ENCODE measurements around the gene MEP1A. TPM values are rescaled to one million over a fixed set of nuclear protein-coding genes. Genes with fewer than 3 reads are reported as not detected.
A peak's percentile ranks its signal among the peaks of the same experiment; 100 is the strongest.
"Not testable (repeated sequence)": the region's sequence is repeated elsewhere in the genome, so short reads cannot be mapped to it uniquely, and the experiment has no call there.

Gene MEP1A
- total RNA-seq, 4 donors from 2014 or later = 16.5 to 2,426 (median 830) TPM

DNA sequence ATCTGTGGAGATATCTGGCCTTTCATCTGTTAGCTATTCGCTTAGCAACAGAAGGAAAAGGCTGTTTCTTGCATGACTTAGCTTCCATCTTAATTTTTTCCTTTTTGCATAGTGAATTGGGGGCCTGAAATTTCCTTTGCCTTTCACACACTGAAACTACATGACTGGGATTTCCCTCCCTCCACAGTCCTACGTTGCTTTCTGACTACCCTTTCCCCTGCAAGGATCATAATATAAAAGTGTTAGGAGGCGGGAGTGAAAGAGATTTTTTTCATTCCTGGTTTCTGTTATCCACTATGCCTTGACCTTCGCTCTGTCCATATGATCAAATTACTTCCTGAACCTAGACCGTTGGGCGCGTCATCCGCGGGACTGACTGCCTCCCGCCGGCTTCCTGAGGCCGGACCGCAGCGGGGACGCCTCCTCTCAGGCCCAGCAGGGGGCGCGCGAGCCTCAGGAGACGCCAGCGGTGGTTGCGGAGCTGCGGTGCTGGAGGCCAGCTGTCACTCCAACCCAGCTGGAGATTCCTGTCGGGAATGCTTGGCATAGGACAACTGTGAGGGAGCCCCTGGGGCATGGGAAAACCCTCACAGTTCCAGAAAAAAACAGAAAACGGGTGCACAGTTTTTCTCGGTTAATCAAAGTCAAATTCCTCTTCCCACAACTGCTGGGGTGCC lies 55.6 kb downstream of the MEP1A start:
- Histone ChIP-seq H3K36me3 (no peaks in the 10 kb centered on the region), H3K27me3 (no peaks in the 10 kb centered on the region), H3K9me3 (no peaks in the 10 kb centered on the region), H3K27ac (peak overlapping the region in 2 of 4 donors; percentile 1 to 38), H3K4me3 (no peak overlapping the region), H3K4me1 (peaks cover 0 to 10% (median 0%) of the 10 kb centered on the region in 4 donors)
- TF ChIP-seq POLR2A (IDR thresholded peaks at IDR 0.05) = no peak
- TF ChIP-seq, protein P1, sequence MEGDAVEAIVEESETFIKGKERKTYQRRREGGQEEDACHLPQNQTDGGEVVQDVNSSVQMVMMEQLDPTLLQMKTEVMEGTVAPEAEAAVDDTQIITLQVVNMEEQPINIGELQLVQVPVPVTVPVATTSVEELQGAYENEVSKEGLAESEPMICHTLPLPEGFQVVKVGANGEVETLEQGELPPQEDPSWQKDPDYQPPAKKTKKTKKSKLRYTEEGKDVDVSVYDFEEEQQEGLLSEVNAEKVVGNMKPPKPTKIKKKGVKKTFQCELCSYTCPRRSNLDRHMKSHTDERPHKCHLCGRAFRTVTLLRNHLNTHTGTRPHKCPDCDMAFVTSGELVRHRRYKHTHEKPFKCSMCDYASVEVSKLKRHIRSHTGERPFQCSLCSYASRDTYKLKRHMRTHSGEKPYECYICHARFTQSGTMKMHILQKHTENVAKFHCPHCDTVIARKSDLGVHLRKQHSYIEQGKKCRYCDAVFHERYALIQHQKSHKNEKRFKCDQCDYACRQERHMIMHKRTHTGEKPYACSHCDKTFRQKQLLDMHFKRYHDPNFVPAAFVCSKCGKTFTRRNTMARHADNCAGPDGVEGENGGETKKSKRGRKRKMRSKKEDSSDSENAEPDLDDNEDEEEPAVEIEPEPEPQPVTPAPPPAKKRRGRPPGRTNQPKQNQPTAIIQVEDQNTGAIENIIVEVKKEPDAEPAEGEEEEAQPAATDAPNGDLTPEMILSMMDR (IDR thresholded peaks at IDR 0.05) = peak; percentile 21 to 98 (median 90)
- DNase-seq = peak; percentile 53 to 95 (median 93)

DNA sequence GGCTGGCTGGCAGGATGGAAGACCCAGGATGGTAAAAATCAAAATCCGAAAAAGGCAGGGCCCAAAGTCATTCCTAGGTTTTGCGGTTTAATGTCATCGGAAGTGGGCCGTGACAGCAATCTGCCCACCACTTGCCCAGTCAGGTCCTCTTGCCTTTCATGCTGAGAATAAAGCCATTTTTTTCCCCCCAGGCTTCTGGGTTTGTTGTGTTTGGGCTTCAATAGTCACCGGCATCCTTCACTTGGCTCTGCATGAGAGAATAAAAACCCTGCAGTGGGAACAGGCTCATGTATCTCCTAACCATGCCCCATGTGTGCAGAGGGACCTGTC lies 56.1 kb downstream of the MEP1A start:
- no peaks in the 10 kb centered on the region for H3K9me3 ChIP-seq
- no peak overlapping the region for H3K4me3 ChIP-seq
- TF ChIP-seq, protein P1 (IDR thresholded peaks at IDR 0.05) = no peak
- TF ChIP-seq POLR2A (IDR thresholded peaks at IDR 0.05) = no peak
- no peak overlapping the region for H3K27ac ChIP-seq
- no peaks in the 10 kb centered on the region for H3K36me3 ChIP-seq
- H3K4me1 ChIP-seq = peaks cover 0 to 10% (median 0%) of the 10 kb centered on the region in 4 donors
- H3K27me3 ChIP-seq = no peaks in the 10 kb centered on the region
- no peak for DNase-seq

DNA sequence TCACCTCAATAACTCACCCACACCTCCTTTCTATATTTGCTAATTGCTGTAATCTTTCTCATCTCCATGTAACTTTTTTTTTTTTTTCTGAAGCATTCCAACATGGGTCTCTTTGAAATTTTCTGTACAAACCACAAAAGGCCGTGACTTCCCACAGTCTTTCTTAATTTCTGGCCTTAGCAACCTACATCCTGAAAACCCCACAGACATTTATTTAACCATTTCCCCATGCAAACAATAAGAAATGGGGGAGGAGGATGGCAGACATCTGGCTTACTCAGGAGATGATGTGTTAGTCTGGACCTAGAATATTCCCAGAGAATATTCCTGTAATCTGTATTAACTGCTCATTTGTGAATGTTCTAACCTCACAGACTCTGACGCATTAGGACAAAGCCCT lies 57.6 kb downstream of the MEP1A start:
- no peak for TF ChIP-seq POLR2A (IDR thresholded peaks at IDR 0.05)
- TF ChIP-seq, protein P1 (IDR thresholded peaks at IDR 0.05) = no peak
- peaks cover 0 to 10% (median 0%) of the 10 kb centered on the region in 4 donors for H3K4me1 ChIP-seq
- H3K36me3 ChIP-seq = no peaks in the 10 kb centered on the region
- no peak overlapping the region for H3K27ac ChIP-seq
- H3K4me3 ChIP-seq = no peak overlapping the region
- H3K9me3 ChIP-seq = no peaks in the 10 kb centered on the region
- no peaks in the 10 kb centered on the region for H3K27me3 ChIP-seq
- no peak for DNase-seq

DNA sequence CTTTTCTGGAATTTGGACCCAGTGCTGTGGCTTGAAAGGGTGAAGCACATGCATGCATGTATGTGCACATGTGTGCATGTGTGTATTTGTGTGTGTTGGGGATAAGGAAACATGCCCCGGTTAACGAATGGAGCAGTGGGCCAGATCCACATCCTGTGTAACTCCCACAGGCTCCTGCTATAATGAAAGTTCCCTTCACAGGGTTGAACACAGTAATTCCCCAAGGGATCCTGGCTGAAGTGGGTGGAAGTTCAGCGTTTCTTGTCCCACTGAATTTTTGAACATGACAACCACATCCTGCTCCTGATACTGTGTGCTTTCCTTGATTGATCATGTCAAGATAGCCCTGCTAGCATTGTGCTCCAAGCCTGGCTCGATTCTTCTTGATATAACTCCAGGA lies 58.4 kb downstream of the MEP1A start:
- not testable (repeated sequence) for H3K4me1 ChIP-seq, H3K9me3 ChIP-seq, DNase-seq, H3K36me3 ChIP-seq, H3K27ac ChIP-seq, H3K4me3 ChIP-seq, H3K27me3 ChIP-seq

DNA sequence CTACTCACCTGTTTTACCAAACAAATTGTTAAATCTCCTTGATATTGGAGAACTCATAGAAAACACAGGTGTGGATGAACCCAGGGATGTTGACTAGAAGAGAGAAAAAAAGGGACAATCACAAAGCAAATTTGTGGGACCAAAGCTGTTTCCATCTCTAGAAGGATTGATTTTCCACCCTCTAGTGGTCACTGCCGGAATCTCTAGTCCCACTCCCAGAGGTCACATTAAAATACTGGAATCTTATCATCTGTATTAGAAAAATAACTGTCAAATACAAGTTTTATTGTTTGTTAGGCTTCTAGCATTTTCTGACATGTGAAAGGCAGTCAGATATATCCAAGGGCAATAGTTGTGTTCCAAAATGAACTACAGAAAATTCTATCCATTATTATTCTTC lies 62.8 kb downstream of the MEP1A start:
- H3K27ac ChIP-seq, H3K4me3 ChIP-seq, H3K36me3 ChIP-seq, H3K4me1 ChIP-seq, H3K9me3 ChIP-seq, H3K27me3 ChIP-seq: not testable (repeated sequence)
- peak in 1 of 3 donors; percentile 69 for DNase-seq
- TF ChIP-seq, protein P1 (IDR thresholded peaks at IDR 0.05) = peak in 4 of 6 experiments; percentile 52 to 61 (median 60)

DNA sequence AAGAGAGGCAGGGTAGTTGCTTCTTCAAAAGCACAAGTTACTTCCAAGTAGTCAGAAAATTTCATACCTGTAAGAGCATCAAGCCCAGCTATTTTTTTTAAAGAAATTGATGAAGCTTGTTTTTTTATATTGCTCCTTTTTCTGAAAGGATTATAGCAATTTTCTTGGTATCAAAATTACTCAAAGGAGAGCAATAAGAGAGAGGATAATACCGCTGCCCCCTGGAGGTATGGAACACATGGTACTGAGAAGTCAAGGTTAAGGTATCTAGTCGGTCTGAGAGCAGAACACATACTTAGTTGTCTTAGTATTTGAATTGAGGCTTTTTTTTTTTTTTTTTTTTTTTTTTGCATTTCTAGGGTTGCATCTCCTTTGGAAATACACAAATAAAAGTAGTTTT lies 69.2 kb downstream of the MEP1A start:
- no peak overlapping the region for H3K4me3 ChIP-seq
- no peak overlapping the region for H3K27ac ChIP-seq
- no peaks in the 10 kb centered on the region for H3K4me1 ChIP-seq
- no peaks in the 10 kb centered on the region for H3K36me3 ChIP-seq
- H3K27me3 ChIP-seq = no peaks in the 10 kb centered on the region
- DNase-seq = no peak
- H3K9me3 ChIP-seq = no peaks in the 10 kb centered on the region
- TF ChIP-seq POLR2A (IDR thresholded peaks at IDR 0.05) = no peak
- TF ChIP-seq, protein P1 (IDR thresholded peaks at IDR 0.05) = no peak
